ENCODE measurements around the gene EMD. TPM values are rescaled to one million over a fixed set of nuclear protein-coding genes. Genes with fewer than 3 reads are reported as not detected.

EMD gene
- total RNA-seq, 1 donor from 2014 or later = 16.1 TPM

DNA sequence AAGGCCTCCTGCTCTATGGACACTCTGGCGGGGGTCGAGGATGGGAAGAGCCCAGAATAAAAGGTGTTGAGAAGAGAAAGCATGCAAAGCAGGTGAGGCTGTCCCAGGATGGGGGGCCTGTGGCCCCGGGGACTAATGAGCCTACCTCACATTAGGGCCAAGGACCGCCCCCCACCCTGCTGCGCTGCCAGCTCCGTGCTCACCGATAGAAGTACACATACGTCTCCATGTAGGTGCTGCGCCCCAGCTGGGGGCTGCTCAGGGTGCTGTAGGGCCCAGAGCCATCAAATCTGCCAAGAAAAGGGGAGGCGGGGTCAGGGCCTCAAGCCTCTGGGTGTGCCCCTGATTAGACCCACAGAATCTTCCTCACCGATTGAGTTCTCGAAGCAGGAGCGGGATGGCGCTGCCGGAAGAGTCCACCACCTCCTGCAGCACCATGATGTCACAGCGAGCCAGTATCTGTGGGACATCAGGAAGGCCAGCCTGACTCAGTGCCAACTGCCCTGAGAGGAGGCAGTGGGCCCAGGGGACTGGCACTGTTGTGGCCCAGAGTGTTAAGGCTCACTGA lies 25.6 kb downstream of the EMD start:
- no peak for DNase-seq (ENCODE audit: low read depth)
- no peaks in the 10 kb centered on the region for H3K27me3 ChIP-seq (ENCODE audit: control insufficient read depth, insufficient read depth, low read length)

GRCh38 chrX:154408659-154409221 lies 29.6 kb downstream of the EMD start:
- no peak for TF ChIP-seq CTCF (IDR thresholded peaks at IDR 0.05; ENCODE audit: insufficient read depth, low read length, severe bottlenecking)
- DNase-seq (ENCODE audit: low read depth) (no peak), FAIRE-seq (no peak)
- Histone ChIP-seq H3K27me3 (ENCODE audit: control insufficient read depth, insufficient read depth, low read length) (no peaks in the 10 kb centered on the region), H3K36me3 (ENCODE audit: control insufficient read depth, insufficient read depth, low read length) (peaks cover 2% of the 10 kb centered on the region), H3K4me3 (ENCODE audit: low read depth, low read length) (peak overlapping the region; percentile 40)

More for the DNA sequence above, 25.6 kb downstream of the EMD start:
- TF ChIP-seq CTCF (IDR thresholded peaks at IDR 0.05; ENCODE audit: insufficient read depth, low read length, severe bottlenecking) = no peak
- H3K36me3 ChIP-seq (ENCODE audit: control insufficient read depth, insufficient read depth, low read length) = peaks cover 3% of the 10 kb centered on the region
- H3K4me3 ChIP-seq (ENCODE audit: low read depth, low read length) = no peak overlapping the region
- FAIRE-seq = no peak

DNA sequence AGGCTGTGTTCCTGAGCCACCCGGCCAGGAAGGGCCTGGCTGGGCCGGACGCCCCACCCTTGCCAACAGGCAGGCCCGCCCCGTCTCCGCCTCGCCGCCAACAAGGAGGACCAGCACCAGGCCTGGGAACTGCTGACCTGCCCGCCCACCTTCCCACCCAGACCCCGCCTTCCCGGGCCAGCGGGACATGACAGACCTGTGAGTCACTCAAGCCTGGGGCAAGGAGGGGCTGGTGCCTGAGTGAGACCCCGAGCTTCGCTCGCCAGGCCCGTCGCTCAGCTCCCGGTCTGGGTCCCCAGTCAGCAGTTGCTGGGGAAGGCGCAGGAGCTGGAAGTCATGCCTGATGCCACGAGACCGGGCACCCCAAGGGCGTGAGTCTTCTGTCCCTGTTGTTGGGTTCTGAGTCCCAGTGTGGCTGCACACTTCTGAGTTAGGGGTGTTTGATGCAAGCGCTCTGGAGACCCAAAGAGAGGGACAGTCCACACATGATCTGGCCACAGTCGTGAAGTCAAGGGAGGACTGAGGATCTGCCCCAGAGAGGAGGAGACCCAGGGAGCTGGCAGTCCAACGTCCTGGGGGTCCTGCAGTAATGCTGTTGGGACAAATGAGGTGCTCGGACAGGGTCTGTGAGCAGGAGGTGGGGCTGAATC lies 30.3 kb downstream of the EMD start, which contains the start of gene DNASE1L1:
Gene DNASE1L1 (minus strand): TSS at position 33 of the 650 bp plus-strand sequence. CDS start 3,686 bp downstream, outside the sequence.
- peaks cover 2% of the 10 kb centered on the region for H3K36me3 ChIP-seq (ENCODE audit: control insufficient read depth, insufficient read depth, low read length)
- TF ChIP-seq CTCF (IDR thresholded peaks at IDR 0.05; ENCODE audit: insufficient read depth, low read length, severe bottlenecking) = no peak
- DNase-seq (ENCODE audit: low read depth) = peak; percentile 58
- H3K4me3 ChIP-seq (ENCODE audit: low read depth, low read length) = peak within 1 kb of the TSS; percentile 40
- no peak for FAIRE-seq
- H3K27me3 ChIP-seq (ENCODE audit: control insufficient read depth, insufficient read depth, low read length) = no peaks in the 10 kb centered on the region

DNA sequence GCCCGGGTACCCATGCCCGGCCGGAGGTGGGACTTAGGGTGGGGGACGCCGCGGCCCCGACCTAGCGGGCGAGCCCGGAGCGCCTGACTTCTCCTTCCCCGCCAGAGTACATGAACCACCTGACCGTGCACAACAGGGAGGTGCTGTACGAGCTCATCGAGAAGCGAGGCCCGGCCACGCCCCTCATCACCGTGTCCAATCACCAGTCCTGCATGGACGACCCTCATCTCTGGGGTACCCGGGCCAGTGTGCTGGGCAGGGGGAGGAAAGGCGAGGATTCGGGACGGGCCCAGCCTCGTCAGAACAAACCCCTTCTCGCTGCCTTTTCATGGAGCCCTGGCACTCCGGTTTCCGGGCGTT lies 32.9 kb downstream of the EMD start:
- Histone ChIP-seq H3K4me3 (ENCODE audit: low read depth, low read length) (peak overlapping the region; percentile 63), H3K36me3 (ENCODE audit: control insufficient read depth, insufficient read depth, low read length) (peaks cover 2% of the 10 kb centered on the region), H3K27me3 (ENCODE audit: control insufficient read depth, insufficient read depth, low read length) (no peaks in the 10 kb centered on the region)
- TF ChIP-seq CTCF (IDR thresholded peaks at IDR 0.05; ENCODE audit: insufficient read depth, low read length, severe bottlenecking) = no peak
- FAIRE-seq = no peak
- DNase-seq (ENCODE audit: low read depth) = no peak

DNA sequence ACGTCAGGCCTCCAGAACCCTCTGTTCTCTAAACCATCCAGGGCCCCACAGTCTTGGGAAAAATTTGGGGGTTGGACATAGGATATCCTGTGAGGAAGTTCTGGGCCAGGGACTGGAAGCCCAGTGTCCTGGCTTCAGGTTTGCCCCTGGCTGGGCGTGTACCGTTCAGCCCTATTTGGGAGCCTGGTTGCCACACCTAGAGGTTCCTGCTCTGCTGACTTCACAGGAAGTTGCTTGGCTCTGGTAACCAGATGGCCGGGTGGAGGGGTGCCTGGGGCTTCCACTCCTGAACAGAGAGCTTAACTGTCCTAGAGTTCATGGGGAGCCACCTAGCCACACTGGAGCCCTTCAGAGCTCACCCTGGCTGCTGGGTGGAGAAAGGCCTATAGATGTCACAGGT lies 33.4 kb downstream of the EMD start:
- TF ChIP-seq CTCF (IDR thresholded peaks at IDR 0.05; ENCODE audit: insufficient read depth, low read length, severe bottlenecking) = no peak
- DNase-seq (ENCODE audit: low read depth) (no peak), FAIRE-seq (no peak)
- H3K4me3 ChIP-seq (ENCODE audit: low read depth, low read length) = peak overlapping the region; percentile 63
- H3K27me3 ChIP-seq (ENCODE audit: control insufficient read depth, insufficient read depth, low read length) = no peaks in the 10 kb centered on the region
- H3K36me3 ChIP-seq (ENCODE audit: control insufficient read depth, insufficient read depth, low read length) = peaks cover 2% of the 10 kb centered on the region
